HepG2 (cell line): ENCODE measurements around the gene ORC4. TPM values are rescaled to one million over a fixed set of nuclear protein-coding genes. Genes with fewer than 3 reads are reported as not detected.

Experiments used
- ATAC-seq: fragments of 200-7000 bp; cut with Tn5 transposase; 3 replicates; pipeline ENCODE4 v1.9.1; 2020; ENCODE audit warnings: mild to moderate bottlenecking, moderate library complexity
- BruUV-seq: library from RNA; stranded (reverse); fragments of 400-500 nt; replicated peaks from 2 replicates; lab custom pipeline; 2021; lab: Mats Ljungman, UMichigan
- CTCF ChIA-PET: fragments of 300-600 bp; formaldehyde crosslinking; extraction: SDS; loops from one replicate; lab custom pipeline; 2021; ENCODE audit warnings: low total read pairs, inconsistent platforms, low intra/inter-chr PET ratio; lab: Yijun Ruan, JAX
- POLR2A ChIA-PET: fragments of 350-600 bp; sonication (Branson Sonifier 250); formaldehyde crosslinking; loops from one replicate; lab custom pipeline; 2020; ENCODE audit warnings: antibody characterized with exemption, inconsistent platforms; lab: Yijun Ruan, JAX
- DNase-seq: peaks from one replicate; pipeline ENCODE4 v3.0.0-alpha.2; 2015; ENCODE audit warnings: low spot score
- FAIRE-seq: peaks from 3 replicates; lab custom pipeline; 2011; peaks lifted over from hg19 to GRCh38; lab: Jason Lieb, UNC
- H2AFZ ChIP-seq: one replicate; pipeline ENCODE4 v1.6.1; 2011; ENCODE audit warnings: low read length, inconsistent platforms
- H3K27ac ChIP-seq: fragments of 300-600 bp; 3 replicates; pipeline ENCODE4 v1.8.0; 2011; ENCODE audit warnings: mixed run types, mild to moderate bottlenecking, mixed read lengths, low read length, inconsistent platforms; ENCODE audit not compliant: insufficient read depth; ENCODE audit errors: extremely low read length
- H3K27me3 ChIP-seq, 2 experiments: fragments of 200-600 bp in 1 of 2; 2 replicates in 1 of 2; 3 replicates in 1 of 2; pipeline versions ENCODE4 v1.6.0 to v1.8.0; 2011; ENCODE audit warnings: low read length in 2 of 2, mild to moderate bottlenecking in 2 of 2, moderate library complexity in 2 of 2, inconsistent platforms in 1 of 2; ENCODE audit not compliant: insufficient read depth in 2 of 2, control insufficient read depth in 1 of 2
- H3K36me3 ChIP-seq, 2 experiments: fragments of 200-600 bp in 1 of 2; replicated peaks in 1 of 2; 2 replicates in 1 of 2; 3 replicates in 1 of 2; pipeline versions ENCODE4 v1.5.1 to v1.8.0; 2011; ENCODE audit warnings: low read length in 2 of 2, inconsistent platforms in 1 of 2; ENCODE audit not compliant: insufficient read depth in 2 of 2, control insufficient read depth in 1 of 2
- H3K4me1 ChIP-seq: 2 replicates; pipeline ENCODE4 v1.5.1; 2012; ENCODE audit warnings: low read length, inconsistent platforms; ENCODE audit not compliant: insufficient read depth
- H3K4me2 ChIP-seq: 2 replicates; pipeline ENCODE4 v1.6.0; 2011; ENCODE audit warnings: low read depth, low read length, inconsistent platforms
- H3K4me3 ChIP-seq, 3 experiments: fragments of 200-600 bp in 1 of 3; sonication (generic), shearing (Covaris generic) in 1 of 3; replicated peaks in 1 of 3; 2 replicates each; pipeline ENCODE4 v1.5.1; 2011 to 2016; ENCODE audit warnings: low read length in 3 of 3, inconsistent platforms in 2 of 3, low read depth in 2 of 3, mild to moderate bottlenecking in 2 of 3, control low read depth in 1 of 3, mixed read lengths in 1 of 3; ENCODE audit not compliant: insufficient read depth in 1 of 3
- H3K79me2 ChIP-seq: one replicate; pipeline ENCODE4 v1.6.1; 2011; ENCODE audit warnings: low read length, inconsistent platforms; ENCODE audit not compliant: insufficient read depth
- H3K9ac ChIP-seq: 2 replicates; pipeline ENCODE4 v1.6.0; 2011; ENCODE audit warnings: mild to moderate bottlenecking, low read depth, low read length, inconsistent platforms; ENCODE audit not compliant: insufficient read depth
- H3K9me3 ChIP-seq: 2 replicates; pipeline ENCODE4 v1.5.1; 2012; ENCODE audit warnings: mild to moderate bottlenecking, low read length
- H4K20me1 ChIP-seq: 2 replicates; pipeline ENCODE4 v1.6.0; 2011; ENCODE audit warnings: inconsistent platforms, mild to moderate bottlenecking, low read length, moderate library complexity; ENCODE audit not compliant: insufficient read depth
- ISX ChIP-seq: sonication (generic); formaldehyde crosslinking; conservative IDR thresholded peaks from 2 replicates; pipeline ENCODE4 v1.5.0; 2020; ENCODE audit warnings: missing genetic modification reagents
- NR1H2 ChIP-seq: sonication (generic); formaldehyde crosslinking; IDR thresholded peaks from 2 replicates; pipeline ENCODE4 v1.8.1; 2022; ENCODE audit warnings: low read depth, missing genetic modification reagents, borderline replicate concordance
- RBM22 ChIP-seq: fragments of 200-400 bp; formaldehyde crosslinking; optimal IDR thresholded peaks from 2 replicates; pipeline ENCODE3; 2017; ENCODE audit warnings: mild to moderate bottlenecking, low read length, moderate library complexity
- SIN3A ChIP-seq: IDR thresholded peaks from 2 replicates; pipeline ENCODE4 v1.6.1; 2011; ENCODE audit warnings: low read depth, mild to moderate bottlenecking, control low read depth, low read length, borderline replicate concordance
- ZNF274 ChIP-seq: sonication (generic); formaldehyde crosslinking; IDR thresholded peaks from 2 replicates; pipeline ENCODE4 v1.5.1; 2020; ENCODE audit warnings: mild to moderate bottlenecking, missing genetic modification reagents
- ZNF543 ChIP-seq: sonication (generic); formaldehyde crosslinking; IDR thresholded peaks from 2 replicates; pipeline ENCODE4 v1.4.0; 2020; ENCODE audit warnings: mild to moderate bottlenecking, missing genetic modification reagents
- ZNF574 ChIP-seq: sonication (generic); formaldehyde crosslinking; IDR thresholded peaks from 2 replicates; pipeline ENCODE4 v1.4.0; 2020; ENCODE audit warnings: missing genetic modification reagents
- WGBS: methylation state at CpG from one replicate; pipeline ENCODE4 v1.1.6; 2017; ENCODE audit warnings: low lambda C conversion rate; 5-methylcytosine and 5-hydroxymethylcytosine counted together
- in situ Hi-C: cut with HindIII; loops from 2 replicates; pipeline ENCODE4 v1.10.0; 2017; ENCODE audit warnings: low pct_unique_long_range_greater_than_20kb; ENCODE audit not compliant: extremely low pct_ligation_motif_present
- intact Hi-C: fragments of 100-400 bp; cut with micrococcal nuclease; formaldehyde crosslinking; loops from one replicate; pipeline ENCODE4 v1.10.0; 2022; ENCODE audit not compliant: unreplicated experiment
- polyA plus RNA-seq, 8 experiments: library from polyadenylated mRNA; depleted of rRNA in 3 of 8; stranded (reverse) in 7 of 8; unstranded in 1 of 8; fragments of >200 nt; fragmentation: Illumina TruSeq in 4 of 8; extraction: Trizol in 4 of 8; gene quantifications; 2 replicates each; pipeline versions ENCODE4 v1.2.1 to v1.2.3, GENCODE V29; 2011 to 2016; ENCODE audit warnings: low read depth in 4 of 8, missing spikeins in 1 of 8, mixed read lengths in 1 of 8; ENCODE audit not compliant: insufficient read depth in 1 of 8
- total RNA-seq, 5 experiments: library from RNA; depleted of rRNA; stranded (reverse); fragments of >200 nt; fragmentation: Illumina TruSeq; extraction: Trizol; gene quantifications; 2 replicates each; pipeline ENCODE4 v1.2.3, GENCODE V29; 2016; ENCODE audit warnings: low read depth in 1 of 5

The ORC4 gene
- total and polyA plus RNA-seq, 2 of the 13 experiments (the other 11 are each of a cell fraction or from before 2014, with no cell fraction given) = 28.6 to 84.8 TPM

- TF ChIP-seq ISX (CRISPR knock-in tag) (no peak), ZNF543 (CRISPR knock-in tag) (no peak), ZNF574 (no peak), ZNF274 (CRISPR knock-in tag) (no peak), NR1H2 (CRISPR knock-in tag) (no peak)
These were observed 94.7 kb downstream of the ORC4 start (continued) for GRCh38 chr2:147925886-147926285.

- in situ Hi-C loops (loop anchor here (25.0 kb wide), 3 partner anchors 312 to 1063 kb away; no protein-coding TSS in a partner anchor), intact Hi-C loops (no loop called here)
- no peak for DNase-seq
- no peak for FAIRE-seq
- ATAC-seq = no peak
- no peaks in the 10 kb centered on the region for H3K79me2 ChIP-seq
- TF ChIP-seq RBM22 = peak; percentile 71
- TF ChIP-seq SIN3A = no peak
- no peaks in the 10 kb centered on the region for H3K9me3 ChIP-seq
- H2AFZ ChIP-seq = no peak overlapping the region
- peaks cover 0 to 12% of the 10 kb centered on the region in 2 experiments; a peak in 1 of 5 replicates for H3K36me3 ChIP-seq
- no TSS peak for BruUV-seq
- H3K9ac ChIP-seq = no peak overlapping the region
- no peaks in the 10 kb centered on the region for H4K20me1 ChIP-seq
- H3K4me1 ChIP-seq = peaks cover 50% of the 10 kb centered on the region
- no peak overlapping the region for H3K4me3 ChIP-seq
- peak overlapping the region; percentile 89 for H3K27ac ChIP-seq
- ChIA-PET CTCF (no interaction called here), POLR2A (interaction anchor here (1.1 kb wide), 1 partner anchor 96 kb away, joined by 3 read pairs; the partner anchor contains the start of genes MBD5 and ORC4)
- H3K4me2 ChIP-seq = no peak overlapping the region
- 99% methylated on average over 3 of the region's 3 CpGs for WGBS
- no peaks in the 10 kb centered on the region for H3K27me3 ChIP-seq
These were observed 95.9 kb downstream of the ORC4 start for GRCh38 chr2:147924647-147925046.
